GM12878 (cell line): Measurements from ENCODE around the gene PADI2. TPM values are rescaled to one million over a fixed set of nuclear protein-coding genes. Genes with fewer than 3 reads are reported as not detected.

Experiments
- ATAC-seq: fragments of 200-7000 bp; cut with Tn5 transposase; 3 replicates; pipeline ENCODE4 v1.9.1; 2020; ENCODE audit warnings: mild to moderate bottlenecking, moderate library complexity
- BruUV-seq: library from RNA; stranded (reverse); fragments of 400-500 nt; replicated peaks from 2 replicates; lab custom pipeline; 2021; lab: Mats Ljungman, UMichigan
- CTCF ChIA-PET: fragments of 300-600 bp; sonication (Branson Sonifier 250); formaldehyde crosslinking; extraction: SDS; loops from one replicate; lab custom pipeline; 2021; ENCODE audit warnings: inconsistent platforms; lab: Yijun Ruan, JAX
- POLR2A ChIA-PET: fragments of 350-600 bp; formaldehyde crosslinking; extraction: SDS; loops from one replicate; lab custom pipeline; 2021; ENCODE audit warnings: inconsistent platforms; lab: Charles Lee
- RAD21 ChIA-PET: fragments of 300-600 bp; sonication (Branson Sonifier 250); formaldehyde crosslinking; loops from one replicate; lab custom pipeline; 2023; ENCODE audit warnings: antibody characterized with exemption; ENCODE audit not compliant: unreplicated experiment; lab: Charles Lee
- SMC1A ChIA-PET: fragments of 300-600 bp; sonication (Branson Sonifier 250); formaldehyde crosslinking; loops from one replicate; lab custom pipeline; 2023; ENCODE audit not compliant: unreplicated experiment, uncharacterized antibody; lab: Charles Lee
- DNase-seq: peaks from one replicate; pipeline ENCODE4 v3.0.0-alpha.2; 2011; ENCODE audit warnings: low read depth, low spot score
- FAIRE-seq: peaks from 3 replicates; lab custom pipeline; 2011; peaks lifted over from hg19 to GRCh38; lab: Jason Lieb, UNC
- H2AFZ ChIP-seq: 2 replicates; pipeline ENCODE4 v1.6.0; 2011; ENCODE audit warnings: low read depth, low read length, control low read depth; ENCODE audit not compliant: control insufficient read depth
- H3K27ac ChIP-seq: 2 replicates; pipeline ENCODE4 v1.5.1; 2011; ENCODE audit warnings: control low read depth; ENCODE audit not compliant: control insufficient read depth, insufficient read depth
- H3K27me3 ChIP-seq, 2 experiments: replicated peaks in 1 of 2; 2 replicates each; pipeline versions ENCODE4 v1.6.0 to v1.6.1; 2011; ENCODE audit warnings: low read length in 1 of 2; ENCODE audit not compliant: control insufficient read depth in 2 of 2, insufficient read depth in 2 of 2
- H3K36me3 ChIP-seq, 2 experiments: 2 replicates each; pipeline ENCODE4 v1.5.1; 2011; ENCODE audit warnings: low read length in 1 of 2; ENCODE audit not compliant: control insufficient read depth in 2 of 2, insufficient read depth in 2 of 2
- H3K4me1 ChIP-seq: 2 replicates; pipeline ENCODE4 v1.6.1; 2011; ENCODE audit warnings: mild to moderate bottlenecking, low read length, moderate library complexity, mixed read lengths; ENCODE audit not compliant: control insufficient read depth, insufficient read depth
- H3K4me2 ChIP-seq: 2 replicates; pipeline ENCODE4 v1.6.0; 2011; ENCODE audit warnings: control low read depth; ENCODE audit not compliant: control insufficient read depth, insufficient read depth
- H3K4me3 ChIP-seq: fragments of 200-600 bp; sonication (generic); 2 replicates; pipeline ENCODE4 v1.5.1; 2016
- H3K79me2 ChIP-seq: 2 replicates; pipeline ENCODE4 v1.6.0; 2011; ENCODE audit warnings: low read length; ENCODE audit not compliant: control insufficient read depth, insufficient read depth
- H3K9ac ChIP-seq: 2 replicates; pipeline ENCODE4 v1.8.0; 2011; ENCODE audit warnings: low read length, control low read depth, mixed read lengths; ENCODE audit not compliant: control insufficient read depth, insufficient read depth
- H3K9me3 ChIP-seq: replicated peaks from 3 replicates; pipeline ENCODE4 v1.5.1; 2011; ENCODE audit warnings: mild to moderate bottlenecking, low read length; ENCODE audit not compliant: control insufficient read depth, insufficient read depth
- H4K20me1 ChIP-seq: 2 replicates; pipeline ENCODE4 v1.6.0; 2011; ENCODE audit not compliant: control insufficient read depth, insufficient read depth
- ATF7 ChIP-seq: fragments of 450-650 bp; IDR thresholded peaks from 2 replicates; pipeline ENCODE4 v1.6.1; 2016; ENCODE audit warnings: low read depth, mild to moderate bottlenecking
- BMI1 ChIP-seq: fragments of 450-650 bp; IDR thresholded peaks from 2 replicates; pipeline ENCODE4 v1.6.1; 2016; ENCODE audit warnings: mild to moderate bottlenecking, moderate library complexity, borderline replicate concordance
- CREM ChIP-seq: IDR thresholded peaks from 2 replicates; pipeline ENCODE4 v1.6.1; 2014; ENCODE audit warnings: antibody characterized with exemption, low read depth
- ETV6 ChIP-seq, 2 experiments: fragments of 450-650 bp in 1 of 2; IDR thresholded peaks in 1 of 2; conservative IDR thresholded peaks in 1 of 2; 2 replicates each; pipeline ENCODE4 v1.6.1; 2014; ENCODE audit warnings: antibody characterized with exemption in 1 of 2, borderline replicate concordance in 1 of 2, low read depth in 1 of 2, mild to moderate bottlenecking in 1 of 2, moderate library complexity in 1 of 2
- GATAD2B ChIP-seq: fragments of 450-650 bp; conservative IDR thresholded peaks from 2 replicates; pipeline ENCODE4 v1.6.1; 2017; ENCODE audit warnings: low read depth, mild to moderate bottlenecking, moderate library complexity
- HDAC6 ChIP-seq: fragments of 200-600 bp; sonication (generic); IDR thresholded peaks from one replicate; pipeline ENCODE4 v1.8.0; 2017; ENCODE audit warnings: antibody characterized with exemption; ENCODE audit not compliant: unreplicated experiment
- IKZF2 ChIP-seq, 2 experiments: fragments of 450-650 bp; IDR thresholded peaks; 2 replicates each; pipeline ENCODE4 v1.6.1; 2017; ENCODE audit warnings: mild to moderate bottlenecking in 2 of 2, moderate library complexity in 2 of 2
- IRF5 ChIP-seq: fragments of 450-650 bp; IDR thresholded peaks from 2 replicates; pipeline ENCODE4 v1.6.1; 2017; ENCODE audit warnings: borderline replicate concordance
- JUND ChIP-seq: IDR thresholded peaks from 2 replicates; pipeline ENCODE4 v1.6.1; 2012; ENCODE audit warnings: low read depth, mild to moderate bottlenecking, low read length, improper control_type of control experiment, moderate library complexity
- MTA2 ChIP-seq: fragments of 450-650 bp; IDR thresholded peaks from 2 replicates; pipeline ENCODE4 v1.6.1; 2016; ENCODE audit warnings: low read depth, mild to moderate bottlenecking, moderate library complexity
- NRF1 ChIP-seq: conservative IDR thresholded peaks from 2 replicates; pipeline ENCODE4 v1.6.1; 2011; ENCODE audit warnings: mild to moderate bottlenecking, low read depth, low read length, improper control_type of control experiment
- POU2F2 ChIP-seq: IDR thresholded peaks from 3 replicates; pipeline ENCODE4 v1.6.1; 2011; ENCODE audit warnings: low read depth, mild to moderate bottlenecking, low read length, borderline replicate concordance
- SKIL ChIP-seq: fragments of 450-650 bp; IDR thresholded peaks from 2 replicates; pipeline ENCODE4 v1.6.1; 2017; ENCODE audit warnings: mild to moderate bottlenecking, low read depth, inconsistent platforms; ENCODE audit not compliant: poor library complexity, severe bottlenecking
- SMAD1 ChIP-seq: fragments of 450-650 bp; IDR thresholded peaks from 2 replicates; pipeline ENCODE4 v1.6.1; 2018; ENCODE audit warnings: mild to moderate bottlenecking, low read depth; ENCODE audit not compliant: partially characterized antibody
- SMARCA5 ChIP-seq: fragments of 450-650 bp; IDR thresholded peaks from 2 replicates; pipeline ENCODE4 v1.6.1; 2017; ENCODE audit warnings: mild to moderate bottlenecking
- STAT1 ChIP-seq: fragments of 450-650 bp; conservative IDR thresholded peaks from 2 replicates; pipeline ENCODE4 v1.6.1; 2014; ENCODE audit warnings: antibody characterized with exemption, mild to moderate bottlenecking
- SUZ12 ChIP-seq: fragments of 200-600 bp; sonication (generic); IDR thresholded peaks from one replicate; pipeline ENCODE4 v1.6.1; 2018; ENCODE audit warnings: antibody characterized with exemption, mild to moderate bottlenecking; ENCODE audit not compliant: unreplicated experiment
- ZNF217 ChIP-seq: fragments of 450-650 bp; IDR thresholded peaks from 2 replicates; pipeline ENCODE4 v1.6.1; 2017; ENCODE audit warnings: antibody characterized with exemption, mild to moderate bottlenecking
- ZNF622 ChIP-seq: fragments of 450-650 bp; IDR thresholded peaks from 2 replicates; pipeline ENCODE4 v1.6.1; 2017; ENCODE audit warnings: mild to moderate bottlenecking, inconsistent platforms
- ZSCAN29 ChIP-seq: fragments of 450-650 bp; IDR thresholded peaks from 2 replicates; pipeline ENCODE4 v1.6.1; 2017; ENCODE audit warnings: mild to moderate bottlenecking, moderate library complexity
- WGBS: methylation state at CpG from one replicate; pipeline ENCODE4 v1.1.6; 2016; ENCODE audit warnings: low lambda C conversion rate; ENCODE audit not compliant: insufficient replicate concordance, insufficient coverage; ENCODE audit errors: missing lambda C conversion rate; 5-methylcytosine and 5-hydroxymethylcytosine counted together
- in situ Hi-C: fragments of 300-500 bp; cut with MboI; formaldehyde crosslinking; loops from 9 replicates; pipeline ENCODE4 v1.14.3; 2018; ENCODE audit warnings: mixed read lengths
- intact Hi-C: fragments of 100-400 bp; cut with micrococcal nuclease; formaldehyde crosslinking; loops from one replicate; pipeline ENCODE4 v1.14.2; 2022; ENCODE audit not compliant: unreplicated experiment
- polyA plus RNA-seq, 11 experiments: library from polyadenylated mRNA; depleted of rRNA in 4 of 11; unstranded in 6 of 11; stranded (reverse) in 5 of 11; fragments of >200 nt; fragmentation: Nextera tagmentation in 4 of 11; fragmentation: Illumina TruSeq in 1 of 11; extraction: Ambion mirVana in 4 of 11; extraction: Trizol in 1 of 11; gene quantifications; 1 replicate in 1 of 11; 2 replicates in 10 of 11; pipeline versions ENCODE4 v1.2.1 to v1.2.3, GENCODE V29; 2011 to 2016; ENCODE audit warnings: inconsistent platforms in 2 of 11, missing spikeins in 2 of 11, low read depth in 1 of 11
- total RNA-seq, 4 experiments: library from RNA; depleted of rRNA in 3 of 4; stranded (reverse); fragments of >200 nt in 3 of 4; fragmentation: Illumina TruSeq in 1 of 4; extraction: Trizol in 1 of 4; gene quantifications; 2 replicates each; pipeline versions ENCODE4 v1.2.1 to v1.2.3, GENCODE V29; 2013 to 2021
- TF ChIP-seq, protein P1 (sequence below): IDR thresholded peaks from 2 replicates; pipeline ENCODE4 v1.6.1; 2012; ENCODE audit warnings: low read depth, low read length, improper control_type of control experiment

Gene PADI2
- total and polyA plus RNA-seq, 10 of the 15 experiments (the other 5 are each of a cell fraction or from before 2014, with no cell fraction given) = 0.05 to 3.0 (median 0.10) TPM; not detected in 1

GRCh38 chr1:17086751-17087150 is 32.5 kb downstream of the PADI2 start (continued):
- TF ChIP-seq ETV6 (conservative IDR thresholded peaks at IDR 0.05 in 1 of 2, IDR thresholded peaks at IDR 0.05 in 1 of 2; ENCODE audit: borderline replicate concordance in 1 of 2, low read depth in 1 of 2) (no peak), IRF5 (no peak), STAT1 (no peak), ZSCAN29 (no peak), POU2F2 (no peak)
- TF ChIP-seq, all 136 proteins: peak for 0

GRCh38 chr1:17084787-17085186 is 34.5 kb downstream of the PADI2 start:
- SMC1A ChIA-PET = no interaction called here
- RAD21 ChIA-PET = no interaction called here
- in situ Hi-C loops = no loop called here
- no TSS peak for BruUV-seq
- Histone ChIP-seq H3K4me2 (no peak overlapping the region), H3K27ac (no peak overlapping the region), H3K36me3 (no peaks in the 10 kb centered on the region), H4K20me1 (no peaks in the 10 kb centered on the region), H2AFZ (no peak overlapping the region), H3K27me3 (peaks cover 0 to 1% of the 10 kb centered on the region in 2 experiments; a peak in 1 of 4 replicates), H3K4me3 (no peak overlapping the region), H3K9me3 (no peaks in the 10 kb centered on the region; the same call in 2 of the 3 replicates), H3K9ac (no peak overlapping the region), H3K4me1 (peaks cover 9% of the 10 kb centered on the region), H3K79me2 (no peaks in the 10 kb centered on the region)
- POLR2A ChIA-PET = no interaction called here
- CTCF ChIA-PET = interaction anchor here (0.9 kb wide), 1 partner anchor 34 kb away, joined by 4 read pairs; the partner anchor contains the start of gene PADI2
- intact Hi-C loops = no loop called here
- ATAC-seq (no peak), FAIRE-seq (no peak), DNase-seq (no peak)
- 34% methylated on average over 10 of the region's 10 CpGs for WGBS
- TF ChIP-seq ZNF622 (no peak), ATF7 (no peak), SMAD1 (no peak), IKZF2 (IDR thresholded peaks at IDR 0.05) (no peak), HDAC6 (no peak), CREM (no peak), SKIL (no peak), SUZ12 (no peak), JUND (no peak), SMARCA5 (no peak), ZNF217 (no peak), NRF1 (no peak), GATAD2B (no peak), MTA2 (no peak), BMI1 (no peak)
- TF ChIP-seq, protein P1, sequence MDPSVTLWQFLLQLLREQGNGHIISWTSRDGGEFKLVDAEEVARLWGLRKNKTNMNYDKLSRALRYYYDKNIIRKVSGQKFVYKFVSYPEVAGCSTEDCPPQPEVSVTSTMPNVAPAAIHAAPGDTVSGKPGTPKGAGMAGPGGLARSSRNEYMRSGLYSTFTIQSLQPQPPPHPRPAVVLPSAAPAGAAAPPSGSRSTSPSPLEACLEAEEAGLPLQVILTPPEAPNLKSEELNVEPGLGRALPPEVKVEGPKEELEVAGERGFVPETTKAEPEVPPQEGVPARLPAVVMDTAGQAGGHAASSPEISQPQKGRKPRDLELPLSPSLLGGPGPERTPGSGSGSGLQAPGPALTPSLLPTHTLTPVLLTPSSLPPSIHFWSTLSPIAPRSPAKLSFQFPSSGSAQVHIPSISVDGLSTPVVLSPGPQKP = no peak
